ENCODE measurements around the gene SLC19A2.

The SLC19A2 gene

DNA sequence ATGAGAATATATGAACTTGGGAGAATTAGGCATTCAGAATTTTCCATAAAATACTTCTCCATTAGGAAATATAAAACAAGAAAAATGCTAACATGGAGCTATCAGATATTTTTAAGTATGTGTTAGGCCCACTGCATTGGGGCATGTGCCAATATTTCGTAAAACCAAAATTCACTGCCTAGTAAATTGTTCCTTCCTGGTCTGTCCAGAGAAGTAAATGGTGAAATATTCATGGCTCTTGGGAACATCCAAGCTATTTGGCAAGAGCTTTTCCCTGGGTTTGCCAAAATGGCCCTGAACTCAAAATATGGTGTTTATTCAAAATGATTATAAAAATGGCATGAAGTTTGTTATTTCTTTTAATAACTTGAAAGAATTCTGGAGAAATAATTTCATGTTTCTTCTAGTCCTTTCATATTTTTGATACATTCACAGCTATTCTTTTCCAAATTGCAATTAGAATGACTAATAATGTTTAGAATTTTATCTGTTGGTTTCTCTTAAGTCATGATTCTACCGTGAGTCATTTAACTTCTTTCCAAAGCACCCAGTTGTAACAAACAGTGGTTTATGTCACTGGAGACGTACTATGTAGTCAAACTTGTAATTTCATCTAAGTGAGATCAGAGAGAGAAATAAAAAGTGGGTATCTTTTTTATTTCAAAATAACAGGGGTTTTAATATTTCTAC lies 25.7 kb upstream of the SLC19A2 start:
- H3K9ac ChIP-seq (ENCODE audit: low read length): no peak overlapping the region
- H3K9me3 ChIP-seq (ENCODE audit: insufficient read depth, low read depth, low read length): no peaks in the 10 kb centered on the region
- H4K91ac ChIP-seq (ENCODE audit: low read depth, low read length): no peak overlapping the region
- no peak overlapping the region for H3K4me3 ChIP-seq (ENCODE audit: low read depth, low read length)
- no peak overlapping the region for H3K27ac ChIP-seq (ENCODE audit: low read depth, low read length)
- H3K23ac ChIP-seq (ENCODE audit: low read length): no peak overlapping the region
- no peaks in the 10 kb centered on the region for H3K79me2 ChIP-seq (ENCODE audit: control insufficient read depth, insufficient read depth, low read length, poor library complexity)
- H3K27me3 ChIP-seq (ENCODE audit: insufficient read depth, low read length): no peaks in the 10 kb centered on the region
- no peak overlapping the region for H3K4ac ChIP-seq (ENCODE audit: low read depth, low read length)
- no peak overlapping the region for H4K12ac ChIP-seq (ENCODE audit: low read depth, low read length)
- H3K79me1 ChIP-seq (ENCODE audit: low read length): no peaks in the 10 kb centered on the region
- no peak overlapping the region for H2AFZ ChIP-seq (ENCODE audit: insufficient read depth, low read length, poor library complexity)
- H2BK120ac ChIP-seq (ENCODE audit: insufficient read depth, low read length, poor library complexity): no peak overlapping the region
- H2AK5ac ChIP-seq (ENCODE audit: low read length): no peak overlapping the region
- H3K4me2 ChIP-seq (ENCODE audit: low read length): no peak overlapping the region
- H2BK12ac ChIP-seq (ENCODE audit: low read length): no peak overlapping the region
- H3K36me3 ChIP-seq (ENCODE audit: control insufficient read depth in 1 of 2, insufficient read depth in 2 of 2, low read length in 2 of 2): no peaks in the 10 kb centered on the region
- no peak overlapping the region for H2BK5ac ChIP-seq (ENCODE audit: low read depth, low read length, poor library complexity)
- DNase-seq: peak; percentile 5 to 83
- no peak overlapping the region for H3K14ac ChIP-seq (ENCODE audit: low read length)
- no peak overlapping the region for H4K8ac ChIP-seq (ENCODE audit: low read depth, low read length)
- H3K18ac ChIP-seq (ENCODE audit: low read length): no peak overlapping the region
- no CpG with 5 or more reads among the region's 3 CpGs for WGBS (ENCODE audit: extremely low coverage, insufficient coverage, insufficient read length)
- H3K4me1 ChIP-seq (ENCODE audit: control insufficient read depth in 1 of 2, insufficient read depth in 2 of 2, low read length in 2 of 2): no peaks in the 10 kb centered on the region

DNA sequence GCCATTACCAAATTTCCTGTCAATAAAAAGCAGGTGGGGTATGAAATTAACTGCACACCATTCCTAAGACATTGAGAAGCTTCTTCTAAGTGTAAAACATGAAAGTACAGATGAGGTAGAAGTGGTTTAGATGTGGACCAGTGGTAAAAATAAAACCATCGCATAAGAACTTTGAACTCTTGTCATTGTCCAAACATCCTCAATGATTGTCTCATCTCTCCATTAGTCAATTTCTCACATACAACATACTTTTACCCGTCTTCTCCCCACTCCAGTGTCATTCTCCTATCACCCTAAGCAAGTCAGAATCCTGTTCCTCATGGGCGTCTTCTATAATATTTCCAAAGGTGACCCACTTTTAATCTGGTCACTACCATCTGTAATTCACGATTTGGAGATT lies 24.3 kb upstream of the SLC19A2 start:
- Histone ChIP-seq H3K27ac (ENCODE audit: low read depth, low read length) (no peak overlapping the region), H2BK5ac (ENCODE audit: low read depth, low read length, poor library complexity) (no peak overlapping the region), H3K79me1 (ENCODE audit: low read length) (no peaks in the 10 kb centered on the region), H2AK5ac (ENCODE audit: low read length) (no peak overlapping the region), H3K4me2 (ENCODE audit: low read length) (no peak overlapping the region), H2BK120ac (ENCODE audit: insufficient read depth, low read length, poor library complexity) (no peak overlapping the region), H3K14ac (ENCODE audit: low read length) (no peak overlapping the region), H2AFZ (ENCODE audit: insufficient read depth, low read length, poor library complexity) (no peak overlapping the region), H3K79me2 (ENCODE audit: control insufficient read depth, insufficient read depth, low read length, poor library complexity) (no peaks in the 10 kb centered on the region), H3K4ac (ENCODE audit: low read depth, low read length) (no peak overlapping the region), H3K4me3 (ENCODE audit: low read depth, low read length) (no peak overlapping the region), H4K12ac (ENCODE audit: low read depth, low read length) (no peak overlapping the region), H3K18ac (ENCODE audit: low read length) (no peak overlapping the region), H3K9ac (ENCODE audit: low read length) (no peak overlapping the region), H2BK12ac (ENCODE audit: low read length) (no peak overlapping the region), H3K4me1 (ENCODE audit: control insufficient read depth in 1 of 2, insufficient read depth in 2 of 2, low read length in 2 of 2) (no peaks in the 10 kb centered on the region), H3K9me3 (ENCODE audit: insufficient read depth, low read depth, low read length) (no peaks in the 10 kb centered on the region), H4K91ac (ENCODE audit: low read depth, low read length) (no peak overlapping the region), H4K8ac (ENCODE audit: low read depth, low read length) (no peak overlapping the region), H3K23ac (ENCODE audit: low read length) (no peak overlapping the region), H3K27me3 (ENCODE audit: insufficient read depth, low read length) (no peaks in the 10 kb centered on the region), H3K36me3 (ENCODE audit: control insufficient read depth in 1 of 2, insufficient read depth in 2 of 2, low read length in 2 of 2) (no peaks in the 10 kb centered on the region)
- DNase-seq: no peak
- WGBS (ENCODE audit: extremely low coverage, insufficient coverage, insufficient read length): 100% methylated on average over 1 of the region's 4 CpGs

DNA sequence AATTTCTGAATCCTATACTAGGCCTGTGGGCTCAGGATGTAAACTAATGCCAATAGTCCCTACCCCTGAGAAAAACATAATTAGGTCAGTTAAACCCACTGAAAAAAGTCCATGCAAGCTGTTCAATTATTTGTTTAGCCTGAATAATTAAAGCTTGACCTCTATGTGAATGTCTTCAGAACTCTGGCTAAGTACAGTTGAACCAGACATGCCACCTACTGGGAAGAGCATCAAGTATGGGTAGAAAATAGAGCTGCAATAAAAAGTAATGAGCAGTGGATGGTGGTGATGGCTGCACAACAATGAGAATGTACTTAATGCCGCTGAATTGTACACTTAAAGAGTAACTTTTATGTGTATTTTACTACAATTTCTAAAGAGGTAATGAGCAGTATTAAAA lies 23.6 kb upstream of the SLC19A2 start:
- Histone ChIP-seq H3K23ac (ENCODE audit: low read length) (no peak overlapping the region), H3K4me3 (ENCODE audit: low read depth, low read length) (no peak overlapping the region), H3K4ac (ENCODE audit: low read depth, low read length) (no peak overlapping the region), H3K4me2 (ENCODE audit: low read length) (no peak overlapping the region), H2AFZ (ENCODE audit: insufficient read depth, low read length, poor library complexity) (no peak overlapping the region), H2BK5ac (ENCODE audit: low read depth, low read length, poor library complexity) (no peak overlapping the region), H3K4me1 (ENCODE audit: control insufficient read depth in 1 of 2, insufficient read depth in 2 of 2, low read length in 2 of 2) (no peaks in the 10 kb centered on the region), H3K27me3 (ENCODE audit: insufficient read depth, low read length) (no peaks in the 10 kb centered on the region), H2BK12ac (ENCODE audit: low read length) (no peak overlapping the region), H3K14ac (ENCODE audit: low read length) (no peak overlapping the region), H3K36me3 (ENCODE audit: control insufficient read depth in 1 of 2, insufficient read depth in 2 of 2, low read length in 2 of 2) (no peaks in the 10 kb centered on the region), H3K9me3 (ENCODE audit: insufficient read depth, low read depth, low read length) (no peaks in the 10 kb centered on the region), H4K12ac (ENCODE audit: low read depth, low read length) (no peak overlapping the region), H3K79me2 (ENCODE audit: control insufficient read depth, insufficient read depth, low read length, poor library complexity) (no peaks in the 10 kb centered on the region), H3K79me1 (ENCODE audit: low read length) (no peaks in the 10 kb centered on the region), H2AK5ac (ENCODE audit: low read length) (no peak overlapping the region), H3K9ac (ENCODE audit: low read length) (no peak overlapping the region), H2BK120ac (ENCODE audit: insufficient read depth, low read length, poor library complexity) (no peak overlapping the region), H3K27ac (ENCODE audit: low read depth, low read length) (no peak overlapping the region), H4K8ac (ENCODE audit: low read depth, low read length) (no peak overlapping the region), H4K91ac (ENCODE audit: low read depth, low read length) (no peak overlapping the region), H3K18ac (ENCODE audit: low read length) (no peak overlapping the region)
- DNase-seq: no peak
- WGBS (ENCODE audit: extremely low coverage, insufficient coverage, insufficient read length): no CpG with 5 or more reads among the region's 1 CpG

DNA sequence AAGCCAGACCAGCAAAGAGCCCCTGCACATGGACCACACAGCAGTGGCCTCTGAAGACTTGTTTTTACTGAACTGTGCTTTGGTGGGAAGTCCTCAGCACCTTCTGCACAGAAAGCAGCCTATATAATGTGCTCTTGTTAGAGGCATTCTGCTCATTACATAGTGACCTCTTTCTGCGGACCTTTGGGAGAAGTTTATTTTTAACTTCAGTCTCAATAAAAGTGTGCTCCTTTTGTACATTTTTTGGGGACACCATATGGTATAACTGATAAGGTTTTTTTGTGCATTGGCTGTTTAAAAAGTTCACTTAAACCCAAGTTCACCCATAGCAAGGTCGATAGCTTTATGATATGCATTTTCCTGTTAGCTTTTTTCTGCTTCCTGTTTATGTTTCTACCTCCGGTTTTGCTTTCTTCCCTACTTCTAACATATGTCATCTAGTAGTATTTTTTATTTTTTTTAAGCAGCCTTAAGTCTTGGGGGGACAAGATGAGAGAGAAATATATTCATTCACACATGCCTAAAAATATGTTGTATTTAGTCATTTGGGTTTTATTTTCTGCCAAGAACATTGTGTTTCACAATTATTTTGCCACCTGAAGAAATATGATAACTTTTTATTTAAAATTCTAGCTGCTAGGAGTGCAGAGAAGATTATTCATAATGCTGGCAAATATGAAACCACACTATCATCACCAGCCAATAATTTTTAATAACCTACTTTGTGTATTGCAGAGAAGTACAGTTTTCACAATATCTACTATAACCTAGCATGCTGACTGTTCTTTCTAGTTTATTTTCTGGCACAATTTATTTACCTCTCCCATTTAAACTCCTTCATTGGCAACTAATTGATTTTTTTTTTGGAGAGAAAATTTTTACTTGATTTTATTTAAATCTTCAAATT lies 22.9 kb upstream of the SLC19A2 start:
- Histone ChIP-seq H3K36me3 (ENCODE audit: control insufficient read depth in 1 of 2, insufficient read depth in 2 of 2, low read length in 2 of 2) (no peaks in the 10 kb centered on the region), H3K27ac (ENCODE audit: low read depth, low read length) (no peak overlapping the region), H3K4me2 (ENCODE audit: low read length) (no peak overlapping the region), H4K12ac (ENCODE audit: low read depth, low read length) (no peak overlapping the region), H3K79me2 (ENCODE audit: control insufficient read depth, insufficient read depth, low read length, poor library complexity) (no peaks in the 10 kb centered on the region), H3K9me3 (ENCODE audit: insufficient read depth, low read depth, low read length) (no peaks in the 10 kb centered on the region), H4K8ac (ENCODE audit: low read depth, low read length) (no peak overlapping the region), H3K27me3 (ENCODE audit: insufficient read depth, low read length) (no peaks in the 10 kb centered on the region), H3K4me1 (ENCODE audit: control insufficient read depth in 1 of 2, insufficient read depth in 2 of 2, low read length in 2 of 2) (no peaks in the 10 kb centered on the region), H2AK5ac (ENCODE audit: low read length) (no peak overlapping the region), H2AFZ (ENCODE audit: insufficient read depth, low read length, poor library complexity) (no peak overlapping the region), H4K91ac (ENCODE audit: low read depth, low read length) (no peak overlapping the region), H3K23ac (ENCODE audit: low read length) (no peak overlapping the region), H2BK120ac (ENCODE audit: insufficient read depth, low read length, poor library complexity) (no peak overlapping the region), H2BK5ac (ENCODE audit: low read depth, low read length, poor library complexity) (no peak overlapping the region), H3K18ac (ENCODE audit: low read length) (no peak overlapping the region), H3K4ac (ENCODE audit: low read depth, low read length) (no peak overlapping the region), H3K79me1 (ENCODE audit: low read length) (no peaks in the 10 kb centered on the region), H3K14ac (ENCODE audit: low read length) (no peak overlapping the region), H3K9ac (ENCODE audit: low read length) (no peak overlapping the region), H3K4me3 (ENCODE audit: low read depth, low read length) (no peak overlapping the region), H2BK12ac (ENCODE audit: low read length) (no peak overlapping the region)
- DNase-seq: no peak
- WGBS (ENCODE audit: extremely low coverage, insufficient coverage, insufficient read length): no CpG with 5 or more reads among the region's 3 CpGs

All from trophoblast cell (in vitro differentiated cells and primary cell).